Keratinocyte (primary cell): ENCODE data around the gene EPS8L2.

Source experiments
- CTCF ChIP-seq, 3 experiments: IDR thresholded peaks in 1 of 3; conservative IDR thresholded peaks in 1 of 3; optimal IDR thresholded peaks in 1 of 3; 2 replicates in 2 of 3; 3 replicates in 1 of 3; pipeline versions ENCODE3 to v1.5.1; 2011; ENCODE audit warnings: low read length in 3 of 3, mild to moderate bottlenecking in 3 of 3, moderate library complexity in 2 of 3, control low read depth in 1 of 3, inconsistent platforms in 1 of 3; ENCODE audit not compliant: insufficient read depth in 2 of 3; ENCODE audit errors: extremely low read depth in 1 of 3
- EZH2 ChIP-seq: IDR thresholded peaks from one replicate; pipeline ENCODE4 v1.6.1; 2012; ENCODE audit warnings: inconsistent platforms, mild to moderate bottlenecking, low read length, moderate library complexity

- no peak for TF ChIP-seq CTCF (optimal IDR thresholded peaks at IDR 0.05 in 1 of 3, IDR thresholded peaks at IDR 0.05 in 1 of 3, conservative IDR thresholded peaks at IDR 0.05 in 1 of 3; ENCODE audit: extremely low read depth in 1 of 3, insufficient read depth in 2 of 3, low read length in 3 of 3)
- no peak for TF ChIP-seq EZH2
Observed at GRCh38 chr11:766936-767210, 60.8 kb downstream of the EPS8L2 start.
